Motor neuron (in vitro differentiated cells): ENCODE measurements around the gene TUBB6. TPM values are rescaled to one million over a fixed set of nuclear protein-coding genes. Genes with fewer than 3 reads are reported as not detected.

Source experiments
- ATAC-seq, 8 experiments: fragments of 200-7000 bp; cut with Tn5 transposase; replicated peaks in 6 of 8; 2 replicates each; pipeline ENCODE4 v1.8.0; 2021; ENCODE audit warnings: mild to moderate bottlenecking in 8 of 8, moderate library complexity in 8 of 8
- H3K27ac ChIP-seq, 2 donors: fragments of 250-450 bp; sonication (Bioruptor Pico); 2 replicates each; pipeline ENCODE4 v1.9.0; 2021; ENCODE audit warnings: antibody characterized with exemption in 2 of 2, mild to moderate bottlenecking in 2 of 2, moderate library complexity in 1 of 2
- H3K4me1 ChIP-seq, 2 donors: fragments of 250-450 bp; sonication (Bioruptor Pico); replicated peaks in 1 of 2; 2 replicates each; pipeline ENCODE4 v1.6.1; 2021; ENCODE audit warnings: antibody characterized with exemption in 2 of 2, mild to moderate bottlenecking in 2 of 2, moderate library complexity in 1 of 2
- H3K4me3 ChIP-seq, 5 donors: fragments of 250-450 bp; sonication (Bioruptor Pico); 2 replicates each; pipeline ENCODE4 v1.9.0; 2021; ENCODE audit warnings: antibody characterized with exemption in 5 of 5, mild to moderate bottlenecking in 5 of 5, moderate library complexity in 4 of 5
- WGBS, 10 experiments: fragments of 450-650 bp; shearing (Covaris generic); methylation state at CpG; one replicate each; pipeline ENCODE4 v1.0.0; 2022; 5-methylcytosine and 5-hydroxymethylcytosine counted together
- in situ Hi-C, 9 experiments: fragments of 400-800 bp; cut with MboI; loops; one replicate each; pipeline ENCODE4 v1.15.0; 2021; ENCODE audit warnings: low sequenced_read_pairs in 9 of 9, low pct_unique_long_range_greater_than_20kb in 2 of 9; ENCODE audit not compliant: unreplicated experiment in 9 of 9
- total RNA-seq, 8 experiments: library from RNA; unstranded; fragments of 300-600 nt; gene quantifications; 2 replicates each; pipeline versions ENCODE4 v1.2.3 to v1.2.4, GENCODE V29; 2022

TUBB6 gene
- total RNA-seq: 100 to 1,000 TPM in 3 of 8 experiments, 10 to 100 TPM in 5; 12.1 to 161 (median 55.6) TPM

DNA sequence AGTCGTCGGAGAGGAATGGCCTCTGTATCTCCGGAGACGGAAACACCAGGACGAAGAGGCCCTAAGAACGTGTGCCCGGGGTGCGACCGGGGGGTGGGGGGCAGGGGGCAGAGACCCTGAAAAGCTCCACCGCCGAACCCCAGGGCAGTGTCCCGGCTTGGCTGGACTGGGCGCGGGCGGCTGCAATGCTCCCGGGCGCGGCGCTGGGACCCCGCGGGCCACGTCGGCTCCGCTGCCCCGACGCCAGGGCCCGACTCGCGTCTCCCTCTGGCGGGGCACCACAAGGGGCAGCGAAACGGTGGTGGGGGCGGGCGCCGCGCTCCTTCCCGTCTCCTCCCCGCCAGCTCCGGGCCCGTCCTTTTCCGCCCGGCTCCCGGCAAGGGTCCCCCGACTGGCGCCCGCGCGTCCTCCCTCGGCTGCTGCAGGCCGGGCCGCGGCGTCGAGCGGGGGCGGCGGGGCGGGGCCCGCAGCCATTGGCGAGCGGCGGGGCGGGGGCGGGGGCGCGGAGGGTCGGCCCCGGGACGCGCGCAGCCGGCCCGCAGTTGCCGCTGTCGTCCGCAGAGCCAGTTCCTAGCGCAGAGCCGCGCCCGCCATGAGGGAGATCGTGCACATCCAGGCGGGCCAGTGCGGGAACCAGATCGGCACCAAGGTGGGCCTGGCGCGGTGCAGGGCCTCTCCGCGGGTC lies at the start of gene TUBB6:
TUBB6 (plus strand) TSS at position 541 of the 685 bp plus-strand sequence; CDS start at position 593, 52 bp downstream.
- in situ Hi-C loops: no loop called here
- Histone ChIP-seq H3K4me1 (peaks cover 0 to 6% of the 10 kb centered on the region in 2 donors), H3K27ac (no peak within 1 kb of the TSS), H3K4me3 (peak within 1 kb of the TSS; percentile 43 to 73 (median 63))
- ATAC-seq: peak; percentile 43 to 81 (median 72)
- 0 to 3% (median 0%) methylated on average over 4 to 6 of the region's 88 CpGs; no CpG with 5 or more reads in 7 of the 10 experiments for WGBS, 10 experiments

DNA sequence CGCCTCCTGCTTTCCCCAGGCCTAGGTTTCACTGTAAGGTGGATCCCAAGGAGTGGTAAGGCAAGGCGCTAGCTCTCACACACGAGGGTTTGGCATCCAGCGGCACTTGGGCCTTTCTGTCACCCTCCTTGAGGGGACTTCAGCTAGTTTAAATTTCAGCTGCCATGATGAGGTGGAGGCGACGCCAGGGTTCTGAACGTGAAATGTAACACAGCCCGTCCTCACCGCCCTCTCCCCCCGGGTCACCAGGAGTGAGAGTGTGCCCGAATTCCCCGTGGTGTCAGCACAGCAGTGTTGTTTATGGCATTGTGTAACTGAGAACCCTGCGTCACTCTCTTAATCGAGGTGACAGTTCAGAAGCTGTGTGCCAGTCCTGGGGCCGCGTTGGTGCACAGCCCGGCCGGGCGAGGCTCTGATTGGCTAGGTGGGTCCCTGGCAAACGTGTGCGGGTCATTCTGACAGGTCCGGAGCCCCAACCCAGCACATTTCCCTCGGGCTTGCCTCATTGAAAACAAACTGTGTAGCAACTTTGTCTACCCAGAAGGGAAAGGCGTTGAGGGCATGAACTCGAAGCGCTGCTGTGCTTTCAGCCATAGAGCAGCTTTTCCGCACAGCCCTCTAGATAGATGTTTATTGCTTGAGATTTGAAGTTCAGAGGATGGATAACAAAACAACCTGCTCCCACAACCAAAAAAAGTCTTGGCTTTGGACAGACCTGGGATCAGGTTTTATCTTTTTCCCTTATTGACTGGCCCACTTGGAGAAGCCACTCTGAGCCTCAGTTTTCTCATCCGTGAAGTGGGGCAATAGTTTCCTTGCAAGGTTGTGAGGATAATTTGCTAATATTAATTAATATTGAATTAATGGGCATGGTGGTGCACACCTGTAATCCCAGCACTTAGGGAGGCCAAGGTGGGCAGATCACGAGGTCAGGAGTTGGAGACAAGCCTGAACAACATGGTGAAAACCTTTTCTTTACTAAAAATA lies 49.0 kb upstream of the TUBB6 start:
- 51 to 100% (median 80%) methylated on average over 1 to 12 of the region's 29 CpGs; no CpG with 5 or more reads in 1 of the 10 experiments for WGBS, 10 experiments
- H3K4me3 ChIP-seq: no peak overlapping the region
- no peak overlapping the region for H3K27ac ChIP-seq
- H3K4me1 ChIP-seq: no peaks in the 10 kb centered on the region
- no peak for ATAC-seq
- in situ Hi-C loops: no loop called here

DNA sequence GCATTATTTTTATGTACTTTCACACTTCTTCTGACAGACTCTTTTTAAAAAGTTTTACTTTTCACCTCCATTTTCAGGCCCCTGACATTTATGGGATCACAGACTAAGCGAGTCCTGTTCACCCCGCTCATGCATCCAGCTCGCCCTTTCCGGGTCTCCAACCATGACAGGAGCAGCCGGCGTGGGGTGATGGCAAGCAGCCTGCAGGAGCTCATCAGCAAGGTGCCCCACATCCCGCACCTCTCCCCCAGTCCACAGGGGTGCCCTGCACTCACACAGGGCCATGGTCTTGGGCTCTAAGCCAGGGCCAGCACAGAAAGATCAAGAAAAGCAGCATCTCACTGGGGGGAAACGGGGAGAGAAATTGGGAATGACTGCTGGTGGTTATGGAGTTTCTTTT lies 45.3 kb upstream of the TUBB6 start:
- Histone ChIP-seq H3K4me3 (no peak overlapping the region), H3K27ac (no peak overlapping the region), H3K4me1 (no peaks in the 10 kb centered on the region)
- in situ Hi-C loops: no loop called here
- 60 to 95% (median 89%) methylated on average over 2 to 8 of the region's 8 CpGs; no CpG with 5 or more reads in 1 of the 10 experiments for WGBS, 10 experiments
- ATAC-seq: no peak

DNA sequence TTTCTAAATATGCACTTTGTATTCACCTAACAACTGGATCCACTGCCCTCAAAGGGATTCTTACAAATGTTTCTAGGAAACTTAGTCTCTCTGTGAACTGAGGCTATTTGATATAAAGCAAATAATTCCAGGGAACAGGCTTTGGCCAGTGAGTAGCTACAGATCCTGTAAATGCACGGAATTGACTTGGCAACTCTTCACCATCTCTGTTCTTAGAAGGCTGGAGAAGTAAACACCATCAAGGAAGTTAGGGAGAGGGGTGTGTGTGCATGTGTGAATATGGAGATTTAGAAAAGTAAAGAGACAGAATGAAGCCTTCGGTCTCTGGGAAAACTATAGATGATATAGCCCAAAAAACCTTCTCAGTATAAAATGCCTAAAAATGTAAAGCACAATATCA lies 43.2 kb upstream of the TUBB6 start:
- H3K4me3 ChIP-seq: no peak overlapping the region
- peak in 4 of 8 experiments; percentile 49 to 96 (median 64) for ATAC-seq
- in situ Hi-C loops: no loop called here
- H3K4me1 ChIP-seq: no peaks in the 10 kb centered on the region
- H3K27ac ChIP-seq: no peak overlapping the region
- 33 to 89% (median 73%) methylated on average over 1 to 2 of the region's 2 CpGs; no CpG with 5 or more reads in 2 of the 10 experiments for WGBS, 10 experiments

DNA sequence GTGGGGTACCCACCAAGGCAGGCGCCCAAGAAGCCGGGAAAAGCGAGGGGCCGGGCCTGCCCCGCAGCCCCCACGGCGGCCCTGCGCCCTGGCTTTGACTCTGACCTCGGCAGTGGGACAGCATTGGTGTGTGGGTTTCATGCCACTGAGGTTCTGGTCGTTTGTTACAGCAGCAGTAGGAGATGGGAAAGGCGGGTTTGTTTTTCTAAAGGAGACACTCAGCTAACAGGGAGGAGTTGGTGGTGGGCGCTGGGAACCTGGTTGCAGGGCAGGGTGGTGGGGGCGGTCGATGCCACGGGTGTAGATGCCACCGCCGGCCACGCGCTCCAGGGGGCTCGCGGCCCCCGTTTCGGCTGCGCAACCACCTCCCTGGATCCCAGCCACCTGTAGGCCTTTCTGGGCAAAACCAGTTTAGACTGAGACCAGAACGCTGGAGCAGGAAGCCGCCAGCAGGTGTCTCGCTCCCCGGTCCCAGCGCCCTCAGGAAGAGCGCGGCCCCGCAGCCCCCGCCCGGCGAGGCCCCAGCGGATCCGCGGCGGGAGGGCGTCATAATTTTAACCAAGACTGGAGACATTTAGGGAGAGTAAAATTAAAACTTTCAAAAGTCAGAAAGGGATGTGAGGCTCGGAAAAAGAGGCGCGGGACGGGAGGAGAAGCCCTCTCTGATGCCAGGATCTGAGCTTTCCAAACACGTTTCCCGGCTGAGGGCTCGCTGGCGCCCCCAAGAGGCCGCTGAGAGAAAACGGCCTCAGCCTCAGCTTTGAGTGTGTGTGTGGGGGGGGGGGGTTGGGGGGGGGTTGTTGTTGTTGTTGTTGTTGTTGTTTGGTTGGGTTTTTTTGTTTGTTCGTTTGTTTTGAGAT lies 36.4 kb upstream of the TUBB6 start:
- Histone ChIP-seq H3K4me1 (peaks cover 0 to 3% of the 10 kb centered on the region in 2 donors), H3K27ac (no peak overlapping the region), H3K4me3 (peak overlapping the region; percentile 40 to 49 (median 47))
- in situ Hi-C loops: no loop called here
- WGBS, 10 experiments: 89% methylated on average over 7 of the region's 51 CpGs; no CpG with 5 or more reads in 9 of the 10 experiments
- ATAC-seq: peak; percentile 88 to 99 (median 97)

DNA sequence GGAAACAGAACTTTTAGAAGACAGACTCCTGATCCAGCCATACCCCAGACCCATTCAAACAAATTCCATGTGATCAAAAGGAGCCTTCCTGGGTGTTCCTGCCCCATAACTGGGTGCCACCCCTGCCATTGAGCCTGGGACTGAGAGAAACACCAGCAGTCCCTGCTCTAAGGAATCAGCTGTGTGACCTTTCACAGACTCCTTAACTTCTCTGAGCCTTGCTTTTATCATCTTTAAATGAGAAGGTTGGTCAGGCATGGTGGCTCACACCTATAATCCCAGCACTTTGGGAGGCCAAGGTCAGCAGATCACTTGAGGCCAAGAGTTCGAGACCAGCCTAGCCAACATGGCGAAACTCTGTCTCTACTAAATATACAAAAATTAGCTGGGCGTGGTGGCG lies 33.2 kb upstream of the TUBB6 start:
- no peak for ATAC-seq
- in situ Hi-C loops: no loop called here
- 61 to 100% (median 100%) methylated on average over 1 to 4 of the region's 4 CpGs; no CpG with 5 or more reads in 4 of the 10 experiments for WGBS, 10 experiments

DNA sequence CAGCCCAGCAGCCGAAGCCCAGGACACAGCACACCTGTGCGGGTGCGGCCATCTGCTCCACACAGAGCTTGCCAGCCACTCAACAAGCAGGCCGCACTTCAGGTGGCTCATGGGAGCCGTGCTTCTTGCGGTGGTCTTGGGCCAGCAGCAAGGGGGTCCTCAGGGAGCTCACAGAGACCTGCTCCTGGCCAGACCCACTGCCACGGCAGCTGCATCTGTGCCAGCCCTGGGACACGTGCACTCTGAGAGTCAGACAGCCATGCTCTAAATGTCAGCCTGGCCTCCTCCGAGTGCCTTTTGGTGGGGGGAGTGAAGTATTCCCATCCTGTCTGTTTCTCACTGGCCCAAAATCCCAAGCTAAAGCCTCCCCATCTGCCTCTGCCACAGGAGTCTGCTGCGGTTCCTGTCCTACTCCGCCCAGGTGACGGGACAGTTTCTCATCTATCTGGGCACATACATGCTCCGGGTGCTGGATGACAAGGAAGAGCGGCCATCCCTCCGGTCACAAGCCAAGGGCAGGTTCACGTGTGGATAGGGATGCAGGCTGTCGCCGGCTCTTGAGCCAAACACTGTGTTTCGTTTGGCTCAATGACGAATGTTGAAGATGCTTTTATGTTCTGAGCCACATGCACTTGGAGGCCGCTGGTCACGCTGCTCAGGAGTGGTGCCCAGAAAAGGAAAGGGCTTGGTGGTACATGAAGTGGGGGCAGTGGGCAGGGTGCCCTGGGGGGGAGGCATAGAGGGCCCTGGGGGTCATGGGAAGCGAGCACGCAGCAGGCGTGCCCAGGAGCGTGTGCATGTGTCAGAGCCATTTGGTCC lies 31.1 kb upstream of the TUBB6 start:
- in situ Hi-C loops: no loop called here
- 90 to 100% (median 100%) methylated on average over 1 to 7 of the region's 26 CpGs; no CpG with 5 or more reads in 6 of the 10 experiments for WGBS, 10 experiments
- Histone ChIP-seq H3K4me3 (no peak overlapping the region), H3K4me1 (peaks cover 18 to 23% of the 10 kb centered on the region in 2 donors), H3K27ac (no peak overlapping the region)
- no peak for ATAC-seq

More for the DNA sequence above, 33.2 kb upstream of the TUBB6 start:
- H3K4me1 ChIP-seq: peaks cover 15 to 21% of the 10 kb centered on the region in 2 donors
- no peak overlapping the region for H3K4me3 ChIP-seq
- no peak overlapping the region for H3K27ac ChIP-seq

DNA sequence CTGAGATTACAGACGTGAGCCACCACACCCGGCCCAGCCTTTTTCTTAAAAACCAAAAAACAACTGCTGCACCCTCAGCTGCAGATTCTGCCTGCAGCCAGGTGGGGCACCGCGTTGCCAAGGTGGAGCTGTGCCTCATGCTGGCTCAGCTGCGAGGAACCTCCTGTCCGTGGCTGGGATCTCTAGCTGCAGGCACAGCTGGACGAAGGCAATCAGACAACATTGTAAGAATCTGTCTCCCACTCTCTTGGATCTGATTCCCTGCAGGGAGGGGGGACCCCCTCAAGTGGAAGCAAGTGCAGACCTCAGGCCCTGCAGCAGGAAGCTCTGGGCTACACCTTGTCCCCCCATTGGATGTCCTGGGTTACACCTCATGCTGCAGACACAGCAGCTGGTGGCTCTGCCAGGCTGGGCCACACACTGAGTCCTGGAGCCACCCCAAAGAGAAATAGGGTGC lies 29.8 kb upstream of the TUBB6 start:
- peak in 4 of 8 experiments; percentile 3 to 11 (median 7) for ATAC-seq
- H3K27ac ChIP-seq: peak overlapping the region in 1 of 2 donors; percentile 93
- H3K4me3 ChIP-seq: no peak overlapping the region
- in situ Hi-C loops: no loop called here
- peaks cover 28 to 34% of the 10 kb centered on the region in 2 donors for H3K4me1 ChIP-seq
- WGBS, 10 experiments: 40 to 91% (median 61%) methylated on average over 1 to 4 of the region's 7 CpGs; no CpG with 5 or more reads in 7 of the 10 experiments

DNA sequence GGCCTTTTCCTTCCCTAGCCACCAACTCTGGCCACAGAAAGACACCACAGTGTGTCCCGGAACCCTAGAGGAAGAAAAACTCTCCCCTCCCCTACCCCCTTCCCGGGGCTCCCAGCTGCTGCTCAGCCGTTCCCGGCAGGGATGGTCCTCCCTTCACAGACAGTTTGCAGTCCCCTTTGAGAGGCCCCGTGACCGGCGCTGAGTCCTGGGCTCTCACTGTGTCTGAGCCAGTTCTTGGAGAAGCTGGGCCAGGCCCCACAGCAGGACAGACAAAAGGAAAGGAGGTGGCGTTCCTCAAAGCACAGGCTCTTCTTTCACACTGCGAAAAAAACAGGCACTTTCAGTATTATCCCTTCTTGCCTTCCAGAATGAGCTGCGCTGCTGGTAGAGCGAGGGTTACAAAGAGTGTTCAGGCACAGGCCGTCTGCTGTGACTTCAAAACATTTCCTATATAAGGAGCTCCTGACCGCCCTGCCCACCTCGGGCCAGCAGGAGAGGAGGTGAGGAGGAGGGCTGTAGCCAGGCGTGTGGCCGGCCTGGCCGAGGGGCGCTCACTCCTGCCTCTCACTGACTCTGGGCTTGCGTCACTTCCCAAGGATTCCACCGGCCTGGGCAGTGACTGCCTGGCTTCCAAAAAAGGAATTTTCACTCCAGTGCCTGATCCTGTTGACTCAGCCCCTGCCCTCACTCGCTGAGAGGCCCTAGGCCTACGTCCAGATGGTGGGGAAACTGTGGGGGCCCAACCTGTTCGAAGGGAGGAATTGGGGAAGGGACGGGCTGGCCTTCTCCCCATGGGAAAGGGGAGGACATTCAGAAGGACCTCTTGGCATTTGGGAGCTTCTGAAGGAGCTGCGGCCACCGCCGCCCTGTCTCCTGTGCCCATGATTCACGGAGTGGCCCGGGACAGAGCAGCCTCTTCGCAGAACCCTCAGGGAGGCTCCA lies 29.0 kb upstream of the TUBB6 start:
- peaks cover 28 to 34% of the 10 kb centered on the region in 2 donors for H3K4me1 ChIP-seq
- ATAC-seq: peak; percentile 86 to 96 (median 92)
- H3K4me3 ChIP-seq: peak overlapping the region in 2 of 5 donors; percentile 6 to 15
- peak overlapping the region; percentile 87 to 93 for H3K27ac ChIP-seq
- 0 to 60% (median 20%) methylated on average over 1 to 17 of the region's 30 CpGs; no CpG with 5 or more reads in 5 of the 10 experiments for WGBS, 10 experiments
- in situ Hi-C loops: no loop called here

DNA sequence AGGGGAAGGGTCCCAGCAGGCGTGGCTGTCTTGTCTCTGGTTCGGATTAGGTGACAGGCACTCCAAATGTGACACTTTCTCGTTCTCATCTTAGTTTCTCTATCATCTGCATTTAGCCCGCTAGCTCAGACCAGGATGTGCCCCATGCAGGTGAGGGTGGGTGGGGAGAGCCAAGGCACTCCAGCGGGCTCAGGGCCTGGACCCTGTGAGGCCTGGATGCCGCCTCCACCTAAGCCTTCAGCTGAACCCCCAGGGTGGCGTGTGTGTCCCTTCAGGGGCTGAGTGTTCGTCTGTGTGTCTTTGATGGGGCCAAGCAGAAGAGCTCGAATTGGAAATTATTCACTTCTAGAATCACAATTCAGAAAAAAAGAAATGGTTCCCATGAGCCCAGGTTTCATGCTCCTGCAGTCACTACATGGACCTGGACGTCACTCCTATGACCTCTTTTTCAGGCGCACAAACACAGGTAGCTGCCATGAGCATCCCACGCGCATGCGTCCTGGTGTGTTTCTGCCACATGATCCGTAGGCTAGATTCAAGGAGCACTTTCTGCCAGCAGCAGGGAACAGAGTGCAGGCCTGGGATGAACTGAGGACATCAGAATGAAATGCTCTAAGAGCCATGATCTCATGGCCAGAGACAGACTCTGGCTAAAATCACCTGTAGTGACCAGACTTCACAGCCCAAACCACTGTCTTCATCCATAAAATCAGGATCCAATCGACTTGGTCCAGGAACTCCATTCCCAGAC lies 28.1 kb upstream of the TUBB6 start:
- ATAC-seq: no peak
- peaks cover 28 to 34% of the 10 kb centered on the region in 2 donors for H3K4me1 ChIP-seq
- WGBS, 10 experiments: 78 to 100% (median 93%) methylated on average over 1 to 11 of the region's 16 CpGs; no CpG with 5 or more reads in 1 of the 10 experiments
- peak overlapping the region; percentile 87 to 93 for H3K27ac ChIP-seq
- no peak overlapping the region for H3K4me3 ChIP-seq
- in situ Hi-C loops: no loop called here
